ENCODE measurements around the gene MRRF.

Gene MRRF

DNA sequence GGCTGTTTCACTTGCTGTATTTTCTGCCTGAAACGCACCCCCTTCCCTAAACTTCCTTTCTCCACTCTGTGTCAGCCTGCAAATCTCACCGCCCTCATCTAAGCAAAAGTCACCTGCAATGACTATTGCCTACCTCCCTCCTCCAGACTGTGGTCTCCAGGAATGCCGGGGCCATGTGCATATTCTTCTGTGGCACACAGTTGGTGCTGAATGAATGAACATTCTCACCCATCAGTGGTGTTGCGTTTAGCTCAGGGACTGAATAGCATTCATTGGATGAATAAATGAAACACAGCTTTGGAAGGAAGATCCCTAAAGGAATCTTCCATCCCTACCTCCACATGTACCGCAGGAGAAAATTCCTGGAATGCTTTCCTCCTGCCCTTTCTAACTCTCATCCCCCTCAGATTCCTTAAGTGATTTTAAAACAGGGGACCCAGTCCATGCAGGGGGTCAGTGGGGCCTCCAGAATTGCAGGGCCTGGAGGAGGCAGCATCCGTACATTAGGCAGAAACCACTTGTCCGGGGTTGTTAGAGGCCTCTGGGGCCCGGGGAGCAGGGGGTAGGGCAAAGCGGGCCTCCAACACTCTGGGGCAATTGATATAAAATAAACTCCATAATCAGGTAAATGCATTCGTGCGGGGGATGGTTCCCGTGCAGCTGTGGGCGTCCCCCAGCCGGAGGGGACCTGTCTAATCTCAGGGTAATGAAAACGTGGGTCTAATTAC, 77.8 kb downstream of the MRRF start:
- TF ChIP-seq ZNF384 (IDR thresholded peaks at IDR 0.05), result no peak
- TF ChIP-seq ELF4 (IDR thresholded peaks at IDR 0.05), result no peak
- no peak for TF ChIP-seq FOXA1 (IDR thresholded peaks at IDR 0.05)
- TF ChIP-seq SP1 (IDR thresholded peaks at IDR 0.05), result no peak
- no peak for TF ChIP-seq HDGF (IDR thresholded peaks at IDR 0.05; ENCODE audit: borderline replicate concordance)
- no peak for TF ChIP-seq SUZ12 (IDR thresholded peaks at IDR 0.05)
- POLR2A ChIA-PET, result no interaction called here

DNA sequence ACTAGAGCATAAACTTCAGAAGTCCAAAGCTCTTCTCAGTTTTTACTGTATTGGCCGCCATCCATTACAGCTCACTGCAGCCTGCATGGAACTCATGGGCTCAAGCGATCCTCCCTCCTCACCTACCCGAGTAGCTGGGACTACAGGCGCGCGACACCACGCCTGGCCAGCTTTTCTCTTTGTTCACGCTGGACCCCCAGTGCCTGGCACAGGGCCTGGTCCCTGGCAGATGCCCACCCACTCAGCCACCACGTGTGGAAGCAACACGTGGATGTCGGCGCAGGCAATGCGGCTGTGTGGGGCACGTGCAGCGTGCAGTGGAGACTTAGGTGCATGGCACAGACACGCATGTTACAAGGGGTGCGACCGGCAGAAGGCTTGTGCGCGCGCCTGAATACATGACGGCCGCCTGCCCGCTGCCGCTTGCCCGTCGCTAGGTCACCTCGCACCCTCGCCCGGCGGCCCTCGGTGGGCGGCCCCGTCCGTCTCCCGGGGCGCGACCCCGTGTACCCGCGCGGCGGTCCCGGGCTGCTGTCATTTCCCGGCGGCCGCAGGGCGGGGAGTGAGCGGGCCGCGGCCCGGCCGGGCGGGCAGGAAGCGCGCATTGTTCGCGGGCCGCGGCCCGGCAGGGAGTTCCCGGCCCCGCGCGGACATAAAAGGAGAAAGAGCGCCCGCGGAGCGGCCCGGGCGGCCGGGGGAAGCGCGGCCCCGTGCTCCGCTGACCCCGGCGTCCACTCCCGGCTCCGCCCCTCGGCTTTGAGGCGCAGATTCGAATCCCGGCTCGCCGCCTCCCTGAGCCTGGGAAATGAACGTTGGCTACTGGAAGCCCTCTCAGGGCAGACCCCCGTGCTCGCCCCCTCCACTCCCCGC, 82.0 kb downstream of the MRRF start:
- TF ChIP-seq CTBP1 (IDR thresholded peaks at IDR 0.05; ENCODE audit: borderline replicate concordance), result no peak
- TF ChIP-seq TARDBP (IDR thresholded peaks at IDR 0.05), result no peak
- TF ChIP-seq LEF1 (IDR thresholded peaks at IDR 0.05; ENCODE audit: borderline replicate concordance), result no peak
- DNase-seq (ENCODE audit: extremely low spot score), result no peak
- ChIA-PET POLR2A (no interaction called here), CTCF (no interaction called here)

More for the DNA sequence above, 77.8 kb downstream of the MRRF start:
- CTCF ChIA-PET, result no interaction called here
- no peak for DNase-seq (ENCODE audit: extremely low spot score)

DNA sequence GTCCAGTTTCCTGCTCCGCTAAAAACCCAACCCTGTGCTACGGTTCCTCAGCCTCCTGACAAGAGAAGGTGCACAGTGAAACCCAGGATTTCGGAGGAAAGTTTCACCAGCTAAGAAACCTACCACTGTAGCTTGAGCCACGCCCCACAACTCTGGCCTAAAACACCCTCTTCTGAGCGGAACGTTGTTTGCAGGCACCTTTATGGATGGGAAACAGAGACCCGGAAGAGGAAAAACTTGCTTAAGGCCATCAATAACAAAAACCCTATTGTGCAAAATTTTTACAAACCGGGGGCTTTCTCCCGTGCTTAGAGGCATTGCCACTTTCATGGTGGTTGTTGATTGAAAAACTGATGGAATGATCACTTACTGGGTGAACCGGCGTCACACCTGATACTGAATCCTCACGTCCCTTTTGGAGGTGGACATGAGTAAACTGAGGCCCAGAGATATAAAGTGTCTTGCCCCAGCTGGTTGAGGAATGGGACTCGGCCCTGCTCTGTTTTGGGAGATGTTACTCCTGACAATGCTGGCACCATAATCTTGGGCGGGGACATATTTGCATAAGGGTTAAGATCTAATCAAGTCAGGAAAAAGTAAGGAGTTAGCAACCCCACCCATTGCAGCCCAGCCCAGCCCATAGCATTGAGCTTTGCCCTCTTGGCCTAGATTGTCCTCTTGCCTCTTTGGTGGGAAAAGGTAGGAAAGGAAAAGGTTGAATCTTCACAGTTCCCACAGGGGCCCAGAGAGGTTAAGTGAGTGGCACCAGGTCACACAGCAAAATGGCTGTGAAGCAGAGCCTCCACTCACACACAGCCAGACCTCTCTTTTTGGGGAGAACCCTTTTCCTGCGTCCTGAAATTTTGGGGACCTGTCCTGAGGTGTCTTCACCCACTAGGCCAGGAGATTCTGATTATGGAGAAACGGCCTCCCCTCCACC, 82.9 kb downstream of the MRRF start:
- ChIA-PET CTCF (interaction anchor here (0.6 kb wide), 1 partner anchor 252 kb away, joined by 3 read pairs; no protein-coding TSS in a partner anchor), POLR2A (no interaction called here)
- TF ChIP-seq HDGF (IDR thresholded peaks at IDR 0.05; ENCODE audit: borderline replicate concordance) (no peak), LEF1 (IDR thresholded peaks at IDR 0.05; ENCODE audit: borderline replicate concordance) (no peak)
- no peak for DNase-seq (ENCODE audit: extremely low spot score)

DNA sequence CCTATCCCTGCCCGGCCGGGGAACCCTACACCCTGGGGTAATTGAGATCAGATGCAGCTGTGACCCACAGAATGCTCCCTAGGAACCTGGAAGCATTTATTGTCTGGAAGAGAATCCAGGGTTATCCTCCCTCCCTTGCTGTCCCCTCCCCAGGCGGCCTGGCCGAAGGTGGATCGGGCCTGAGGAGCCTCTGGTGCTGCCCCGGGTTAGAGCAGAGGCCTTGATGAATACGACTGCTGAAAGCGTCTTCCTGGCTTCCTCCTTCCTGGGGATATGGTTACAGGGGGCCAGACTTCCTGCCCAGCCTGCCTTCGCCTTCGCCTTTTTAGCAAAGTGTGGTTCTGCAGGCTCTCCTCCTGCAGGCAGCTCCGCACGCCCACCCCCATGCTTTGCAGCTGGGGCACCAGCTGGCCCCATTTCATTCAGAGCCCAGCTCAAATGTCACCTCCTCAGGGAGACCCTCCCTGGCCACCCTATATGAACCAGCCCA, 83.7 kb downstream of the MRRF start:
- TF ChIP-seq FOXM1 (IDR thresholded peaks at IDR 0.05; ENCODE audit: borderline replicate concordance), result no peak
- TF ChIP-seq FOXK2 (IDR thresholded peaks at IDR 0.05), result no peak
- no peak for TF ChIP-seq LEF1 (IDR thresholded peaks at IDR 0.05; ENCODE audit: borderline replicate concordance)
- TF ChIP-seq L3MBTL2 (conservative IDR thresholded peaks at IDR 0.05), result no peak
- ChIA-PET CTCF (interaction anchor here (0.6 kb wide), 1 partner anchor 253 kb away, joined by 3 read pairs; no protein-coding TSS in a partner anchor), POLR2A (no interaction called here)
- no peak for DNase-seq (ENCODE audit: extremely low spot score)

DNA sequence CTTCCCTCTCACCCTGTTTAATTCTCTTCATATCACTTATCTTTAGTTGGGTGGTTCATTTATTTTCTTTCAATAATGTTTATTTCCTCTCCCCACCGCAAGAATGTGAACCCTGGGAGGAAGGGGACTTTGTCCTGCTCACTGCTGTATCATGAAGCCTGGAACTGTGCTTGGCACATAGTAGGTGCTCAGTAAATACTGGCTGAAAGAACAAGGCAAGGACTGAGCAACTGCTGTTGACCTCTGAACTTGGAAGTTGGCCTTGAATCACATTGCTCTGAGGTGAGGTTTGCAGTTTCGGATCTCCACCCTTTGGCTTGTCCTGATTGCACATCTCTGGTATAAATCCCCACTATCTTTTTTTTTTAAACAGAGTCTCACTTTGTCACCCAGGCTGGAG, 84.1 kb downstream of the MRRF start:
- POLR2A ChIA-PET, result no interaction called here
- no peak for DNase-seq (ENCODE audit: extremely low spot score)
- CTCF ChIA-PET, result interaction anchor here (0.6 kb wide), 1 partner anchor 253 kb away, joined by 3 read pairs; no protein-coding TSS in a partner anchor
- TF ChIP-seq ZNF384 (IDR thresholded peaks at IDR 0.05), result no peak
- TF ChIP-seq HDGF (IDR thresholded peaks at IDR 0.05; ENCODE audit: borderline replicate concordance), result no peak
- TF ChIP-seq BHLHE40 (IDR thresholded peaks at IDR 0.05; ENCODE audit: borderline replicate concordance), result no peak
- TF ChIP-seq, protein P1, sequence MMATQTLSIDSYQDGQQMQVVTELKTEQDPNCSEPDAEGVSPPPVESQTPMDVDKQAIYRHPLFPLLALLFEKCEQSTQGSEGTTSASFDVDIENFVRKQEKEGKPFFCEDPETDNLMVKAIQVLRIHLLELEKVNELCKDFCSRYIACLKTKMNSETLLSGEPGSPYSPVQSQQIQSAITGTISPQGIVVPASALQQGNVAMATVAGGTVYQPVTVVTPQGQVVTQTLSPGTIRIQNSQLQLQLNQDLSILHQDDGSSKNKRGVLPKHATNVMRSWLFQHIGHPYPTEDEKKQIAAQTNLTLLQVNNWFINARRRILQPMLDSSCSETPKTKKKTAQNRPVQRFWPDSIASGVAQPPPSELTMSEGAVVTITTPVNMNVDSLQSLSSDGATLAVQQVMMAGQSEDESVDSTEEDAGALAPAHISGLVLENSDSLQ (IDR thresholded peaks at IDR 0.05), result no peak
- no peak for TF ChIP-seq TARDBP (IDR thresholded peaks at IDR 0.05)
- no peak for TF ChIP-seq L3MBTL2 (conservative IDR thresholded peaks at IDR 0.05)
- no peak for TF ChIP-seq ELF4 (IDR thresholded peaks at IDR 0.05)
- no peak for TF ChIP-seq LEF1 (IDR thresholded peaks at IDR 0.05; ENCODE audit: borderline replicate concordance)
- TF ChIP-seq NFRKB (IDR thresholded peaks at IDR 0.05), result no peak
- no peak for TF ChIP-seq SP1 (IDR thresholded peaks at IDR 0.05)
- no peak for TF ChIP-seq ARNT (IDR thresholded peaks at IDR 0.05)
- TF ChIP-seq FOXM1 (IDR thresholded peaks at IDR 0.05; ENCODE audit: borderline replicate concordance), result no peak
- TF ChIP-seq SUZ12 (IDR thresholded peaks at IDR 0.05), result no peak

DNA sequence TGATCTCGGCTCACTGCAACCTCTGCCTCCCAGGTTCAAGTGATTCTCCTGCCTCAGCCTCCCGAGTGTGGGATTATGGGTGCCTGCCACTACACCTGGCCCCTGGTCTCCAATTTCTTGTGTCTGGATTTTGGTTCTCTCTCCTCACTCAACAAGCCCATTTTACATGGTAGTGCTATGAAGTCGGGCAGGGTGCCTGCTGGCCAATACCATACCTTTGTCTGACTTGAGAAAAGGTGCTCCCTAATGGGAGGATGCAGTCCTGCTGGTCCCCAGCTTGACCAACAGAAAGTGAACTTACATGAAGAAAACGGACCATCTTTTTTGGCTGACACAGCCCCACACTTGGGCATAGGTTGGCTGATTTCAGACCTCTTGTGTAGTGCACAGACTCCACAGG, 84.5 kb downstream of the MRRF start:
- TF ChIP-seq FOXA1 (IDR thresholded peaks at IDR 0.05) (no peak), TARDBP (IDR thresholded peaks at IDR 0.05) (no peak), LEF1 (IDR thresholded peaks at IDR 0.05; ENCODE audit: borderline replicate concordance) (no peak), HDGF (IDR thresholded peaks at IDR 0.05; ENCODE audit: borderline replicate concordance) (no peak), SUZ12 (IDR thresholded peaks at IDR 0.05) (no peak), FOXM1 (IDR thresholded peaks at IDR 0.05; ENCODE audit: borderline replicate concordance) (no peak), NFRKB (IDR thresholded peaks at IDR 0.05) (no peak), BHLHE40 (IDR thresholded peaks at IDR 0.05; ENCODE audit: borderline replicate concordance) (no peak), SP1 (IDR thresholded peaks at IDR 0.05) (no peak), ELF4 (IDR thresholded peaks at IDR 0.05) (no peak)
- TF ChIP-seq, protein P1 (IDR thresholded peaks at IDR 0.05), result no peak

More for the DNA sequence above, 84.5 kb downstream of the MRRF start:
- ChIA-PET POLR2A (no interaction called here), CTCF (interaction anchor here (2.7 kb wide), 2 partner anchors 225 to 251 kb away, joined by 27 to 55 read pairs; no protein-coding TSS in a partner anchor)
- DNase-seq (ENCODE audit: extremely low spot score), result no peak
